ENCODE data around the gene AADAC.

GRCh38 chr3:151818361-151818760, 4.4 kb downstream of the AADAC start:
- TF ChIP-seq POLR2A (IDR thresholded peaks at IDR 0.05; ENCODE audit: low read length) (no peak), GATA1 (IDR thresholded peaks at IDR 0.05; ENCODE audit: low read depth, low read length) (no peak)
